Right cardiac atrium (tissue), 5 donors: ENCODE measurements around the gene GUK1. TPM values are rescaled to one million over a fixed set of nuclear protein-coding genes. Genes with fewer than 3 reads are reported as not detected.

Source experiments
- ATAC-seq, 2 donors: fragments of 200-7000 bp; cut with Tn5 transposase; one replicate each; pipeline versions ENCODE4 v1.8.0 to v1.9.1; 2020; ENCODE audit warnings: moderate library complexity in 2 of 2, mild to moderate bottlenecking in 1 of 2
- DNase-seq, 3 donors: peaks; one replicate each; pipeline ENCODE4 v3.0.0-alpha.2; 2020
- H3K27ac ChIP-seq: one replicate; pipeline ENCODE4 v1.5.1; 2013; ENCODE audit warnings: mild to moderate bottlenecking, low read length, control low read depth, moderate library complexity
- H3K27me3 ChIP-seq: one replicate; pipeline ENCODE4 v1.6.1; 2013; ENCODE audit not compliant: control insufficient read depth, insufficient read depth
- H3K4me1 ChIP-seq: one replicate; pipeline ENCODE4 v1.6.1; 2013; ENCODE audit warnings: low read length; ENCODE audit not compliant: control insufficient read depth, insufficient read depth
- H3K4me3 ChIP-seq: one replicate; pipeline ENCODE4 v1.5.1; 2013; ENCODE audit warnings: low read length, control low read depth
- H3K9me3 ChIP-seq: one replicate; pipeline ENCODE4 v1.6.1; 2013; ENCODE audit warnings: low read length; ENCODE audit not compliant: control insufficient read depth
- WGBS: extraction: QIAGEN DNeasy Blood & Tissue Kit; methylation state at CpG from one replicate; pipeline ENCODE4 v1.1.7; 2013; 5-methylcytosine and 5-hydroxymethylcytosine counted together
- intact Hi-C, 4 donors: fragments of 100-400 bp; cut with DNase I; formaldehyde crosslinking; loops; one replicate each; pipeline versions ENCODE4 v1.11.0 to v1.14.0; 2022 to 2023
- polyA plus RNA-seq: library from polyadenylated mRNA; stranded (reverse); fragments of 200-250 nt; gene quantifications from one replicate; pipeline ENCODE4 v1.2.3, GENCODE V29; 2013
- total RNA-seq, 4 donors: library from RNA; stranded (reverse); fragmentation: NEBNext Ultra II Directional; extraction: Animal tissue kit (Norgen Biotek cat#: 25700); gene quantifications; one replicate each; pipeline ENCODE4 v1.2.1, GENCODE V29; 2021
- donor health status: healthy with polysubstance abuse.
- donor health status: DM: no; HTN: yes; CAD: no.
- donor health status: DM: no; HTN: no; CAD: no.
- donor health status: DM: no; HTN: yes; CAD: no; lungs with severe emphysema.
- donor health status: DM: yes; HTN: yes; CAD: no.

The GUK1 gene
- total and polyA plus RNA-seq, 5 donors, result 151 to 315 (median 182) TPM

DNA sequence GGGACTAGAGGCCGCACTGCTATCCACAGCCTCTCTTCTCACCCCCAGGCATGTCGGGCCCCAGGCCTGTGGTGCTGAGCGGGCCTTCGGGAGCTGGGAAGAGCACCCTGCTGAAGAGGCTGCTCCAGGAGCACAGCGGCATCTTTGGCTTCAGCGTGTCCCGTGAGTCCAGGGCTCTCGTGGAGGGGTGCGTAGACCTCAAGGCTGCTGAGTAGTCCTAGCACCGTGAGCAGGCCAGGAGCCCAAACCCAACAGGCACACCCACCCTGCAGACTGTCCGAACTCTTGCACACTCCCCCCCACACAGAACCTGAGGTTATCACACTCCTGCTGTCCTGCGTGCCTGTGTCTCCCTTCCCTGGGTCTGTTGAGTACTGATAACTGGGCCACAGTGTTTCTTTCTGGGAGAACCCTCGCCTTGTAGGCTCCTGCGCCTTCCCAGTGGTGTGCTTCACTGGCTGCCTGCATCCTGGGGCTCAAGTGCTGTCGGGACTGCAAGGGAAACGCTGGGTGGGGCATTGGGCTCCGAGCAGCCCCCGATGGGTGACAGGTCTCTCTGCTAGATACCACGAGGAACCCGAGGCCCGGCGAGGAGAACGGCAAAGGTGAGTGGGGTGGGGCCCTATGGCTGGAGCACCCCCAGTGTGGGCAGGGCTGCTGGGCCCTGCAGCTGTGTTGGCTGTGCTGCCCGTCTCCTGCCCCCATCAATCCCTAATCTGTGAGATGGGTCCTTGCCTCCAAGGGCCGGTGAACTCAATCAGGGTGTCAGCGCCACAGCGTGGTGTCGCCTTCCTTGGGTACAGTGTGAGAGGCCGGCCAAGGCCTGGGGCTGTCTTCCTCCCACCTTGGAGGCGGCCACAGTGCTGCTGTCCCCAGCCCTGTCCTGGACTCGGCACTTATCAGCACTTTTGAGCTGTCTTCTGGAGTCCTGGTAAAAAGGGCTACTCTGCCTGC is 5.7 kb downstream of the GUK1 start:
- Histone ChIP-seq H3K4me1 (peaks cover 25% of the 10 kb centered on the region), H3K4me3 (no peak overlapping the region), H3K27ac (no peak overlapping the region), H3K9me3 (no peaks in the 10 kb centered on the region), H3K27me3 (no peaks in the 10 kb centered on the region)
- 87% methylated on average over 31 of the region's 31 CpGs for WGBS
- intact Hi-C loops, result no loop called here
- ATAC-seq, result no peak
- DNase-seq, result peak in 1 of 3 donors; percentile 55

DNA sequence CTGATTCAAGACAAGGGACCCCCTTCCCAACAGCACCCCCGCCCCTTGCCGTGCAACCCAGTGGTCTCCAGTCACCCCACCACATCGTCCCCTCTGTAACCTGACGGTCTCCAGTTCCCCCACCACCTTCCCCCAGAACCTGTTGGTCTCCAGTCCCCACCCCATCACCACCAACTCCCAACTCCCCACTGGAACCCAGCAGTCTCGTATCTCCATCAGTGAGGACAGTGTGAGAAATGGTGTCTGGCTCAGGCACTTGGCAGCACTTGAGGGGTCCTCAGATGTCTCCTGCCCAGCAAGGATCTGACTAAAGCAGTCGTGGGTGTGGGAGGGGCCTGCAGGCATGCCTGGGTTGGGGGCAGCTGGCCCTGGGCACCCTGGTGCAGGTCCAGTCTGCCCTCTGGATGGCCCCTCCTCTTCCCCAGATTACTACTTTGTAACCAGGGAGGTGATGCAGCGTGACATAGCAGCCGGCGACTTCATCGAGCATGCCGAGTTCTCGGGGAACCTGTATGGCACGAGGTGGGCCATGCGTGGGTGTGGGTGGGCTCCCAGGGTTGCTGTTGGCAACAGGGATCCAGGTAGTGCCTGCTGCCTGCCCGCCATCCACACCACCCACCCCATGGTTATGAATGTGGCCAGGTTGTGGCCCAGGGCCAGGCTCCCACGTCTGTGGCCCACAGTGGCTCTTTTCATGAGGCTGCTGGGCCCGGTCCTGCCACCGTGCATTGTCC is 6.5 kb downstream of the GUK1 start:
- no peak overlapping the region for H3K27ac ChIP-seq
- peak in 1 of 3 donors; percentile 55 for DNase-seq
- 90% methylated on average over 18 of the region's 18 CpGs for WGBS
- no peaks in the 10 kb centered on the region for H3K9me3 ChIP-seq
- intact Hi-C loops, result no loop called here
- peaks cover 27% of the 10 kb centered on the region for H3K4me1 ChIP-seq
- ATAC-seq, result no peak
- H3K27me3 ChIP-seq, result no peaks in the 10 kb centered on the region
- no peak overlapping the region for H3K4me3 ChIP-seq

DNA sequence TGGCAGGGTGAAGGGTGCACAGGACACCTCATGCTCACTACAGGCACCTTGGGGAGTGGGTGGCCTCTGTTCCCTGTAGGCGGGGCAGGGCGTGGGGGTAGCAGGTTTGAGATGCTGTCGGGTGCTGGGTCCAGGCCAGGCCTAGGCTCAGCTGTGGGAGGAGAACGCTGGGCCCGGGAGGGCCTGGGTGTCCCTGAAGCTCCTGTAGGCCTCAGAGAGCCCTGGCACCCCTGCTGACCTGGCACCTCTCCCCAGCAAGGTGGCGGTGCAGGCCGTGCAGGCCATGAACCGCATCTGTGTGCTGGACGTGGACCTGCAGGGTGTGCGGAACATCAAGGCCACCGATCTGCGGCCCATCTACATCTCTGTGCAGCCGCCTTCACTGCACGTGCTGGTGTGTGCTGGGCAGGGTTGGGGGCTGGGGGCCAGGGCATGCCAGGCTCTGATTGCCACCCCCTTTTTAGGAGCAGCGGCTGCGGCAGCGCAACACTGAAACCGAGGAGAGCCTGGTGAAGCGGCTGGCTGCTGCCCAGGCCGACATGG is 7.1 kb downstream of the GUK1 start:
- Histone ChIP-seq H3K9me3 (no peaks in the 10 kb centered on the region), H3K27ac (no peak overlapping the region), H3K4me3 (no peak overlapping the region), H3K4me1 (peaks cover 21% of the 10 kb centered on the region), H3K27me3 (no peaks in the 10 kb centered on the region)
- 93% methylated on average over 20 of the region's 20 CpGs for WGBS
- no peak for ATAC-seq
- intact Hi-C loops, result no loop called here
- DNase-seq, result peak in 1 of 3 donors; percentile 61

DNA sequence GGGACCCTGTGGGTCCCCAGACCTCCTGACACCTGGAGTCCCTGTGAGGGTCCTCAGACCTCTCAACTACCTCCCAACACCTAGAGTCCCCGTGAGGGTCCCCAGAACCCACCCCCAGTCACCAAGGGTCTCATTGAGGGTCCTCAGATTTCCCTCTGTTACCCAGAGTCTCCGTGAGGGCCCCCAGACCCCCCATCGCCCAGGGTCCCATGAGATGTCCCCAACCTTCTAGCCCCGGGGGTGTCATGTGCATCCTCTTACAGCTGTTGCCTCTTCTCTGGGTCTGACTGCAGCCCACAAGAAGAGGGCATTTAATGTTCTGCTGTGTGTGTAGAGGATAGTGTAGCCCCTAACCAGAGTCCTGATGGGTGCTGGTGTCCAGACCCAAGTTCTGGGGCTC is 7.7 kb downstream of the GUK1 start:
- no peak for ATAC-seq
- DNase-seq, result no peak
- Histone ChIP-seq H3K4me3 (no peak overlapping the region), H3K9me3 (no peaks in the 10 kb centered on the region), H3K4me1 (peaks cover 18% of the 10 kb centered on the region), H3K27me3 (no peaks in the 10 kb centered on the region), H3K27ac (no peak overlapping the region)
- intact Hi-C loops, result no loop called here
- 83% methylated on average over 4 of the region's 4 CpGs for WGBS

DNA sequence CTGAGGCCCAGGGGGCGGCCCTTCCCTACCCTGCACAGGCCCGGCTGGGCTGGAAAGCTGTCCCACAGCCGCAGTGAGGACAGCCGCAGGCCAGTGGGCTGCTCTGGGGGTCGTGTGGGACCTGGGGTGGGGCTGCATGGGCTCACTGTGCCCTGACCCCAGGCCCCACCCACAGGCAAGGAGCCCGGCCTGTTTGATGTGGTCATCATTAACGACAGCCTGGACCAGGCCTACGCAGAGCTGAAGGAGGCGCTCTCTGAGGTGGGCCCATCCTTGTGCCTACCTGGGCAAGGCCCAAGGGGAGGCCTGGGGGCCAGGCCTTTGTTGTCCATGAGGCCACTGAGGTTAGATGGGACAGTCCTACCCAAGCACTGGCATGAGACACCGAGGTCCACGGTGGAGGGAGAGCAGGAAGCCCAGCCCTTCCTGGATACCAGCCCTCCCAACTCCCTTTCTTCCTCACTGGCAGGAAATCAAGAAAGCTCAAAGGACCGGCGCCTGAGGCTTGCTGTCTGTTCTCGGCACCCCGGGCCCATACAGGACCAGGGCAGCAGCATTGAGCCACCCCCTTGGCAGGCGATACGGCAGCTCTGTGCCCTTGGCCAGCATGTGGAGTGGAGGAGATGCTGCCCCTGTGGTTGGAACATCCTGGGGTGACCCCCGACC is 8.2 kb downstream of the GUK1 start:
- Histone ChIP-seq H3K27me3 (no peaks in the 10 kb centered on the region), H3K4me1 (peaks cover 15% of the 10 kb centered on the region), H3K9me3 (no peaks in the 10 kb centered on the region), H3K4me3 (no peak overlapping the region), H3K27ac (peak overlapping the region; percentile 26)
- WGBS, result 49% methylated on average over 18 of the region's 18 CpGs
- DNase-seq, result peak; percentile 57 to 78 (median 69)
- peak; percentile 6 to 33 for ATAC-seq
- intact Hi-C loops, result no loop called here

DNA sequence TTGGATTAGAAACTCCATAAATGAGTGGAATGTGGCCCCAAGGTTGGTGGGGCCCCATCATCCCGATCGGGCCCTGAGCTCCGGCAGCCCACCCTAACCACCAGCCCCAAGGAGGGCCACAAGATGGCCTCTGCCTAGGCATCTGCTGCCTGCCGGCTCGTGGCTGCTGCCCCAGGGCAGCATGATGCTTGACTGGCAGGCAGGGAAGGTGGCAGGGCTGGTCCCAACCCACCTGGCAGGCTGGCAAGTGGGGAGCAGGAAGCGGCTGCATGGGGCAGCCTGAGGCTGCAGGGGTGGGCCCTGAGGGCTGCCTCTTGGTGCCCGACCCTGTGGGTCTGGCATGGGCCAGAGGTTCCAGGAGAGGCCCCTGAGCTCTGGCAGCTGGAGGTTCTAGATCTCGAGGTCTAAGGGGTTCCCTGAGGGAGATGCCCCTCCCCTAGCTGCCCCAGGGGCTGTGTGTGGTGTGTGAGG is 8.9 kb downstream of the GUK1 start:
- Histone ChIP-seq H3K9me3 (no peaks in the 10 kb centered on the region), H3K27me3 (no peaks in the 10 kb centered on the region), H3K4me1 (peaks cover 15% of the 10 kb centered on the region), H3K4me3 (no peak overlapping the region), H3K27ac (peak overlapping the region; percentile 47)
- 65% methylated on average over 8 of the region's 8 CpGs for WGBS
- DNase-seq, result peak in 1 of 3 donors; percentile 63
- intact Hi-C loops, result no loop called here
- ATAC-seq, result no peak

DNA sequence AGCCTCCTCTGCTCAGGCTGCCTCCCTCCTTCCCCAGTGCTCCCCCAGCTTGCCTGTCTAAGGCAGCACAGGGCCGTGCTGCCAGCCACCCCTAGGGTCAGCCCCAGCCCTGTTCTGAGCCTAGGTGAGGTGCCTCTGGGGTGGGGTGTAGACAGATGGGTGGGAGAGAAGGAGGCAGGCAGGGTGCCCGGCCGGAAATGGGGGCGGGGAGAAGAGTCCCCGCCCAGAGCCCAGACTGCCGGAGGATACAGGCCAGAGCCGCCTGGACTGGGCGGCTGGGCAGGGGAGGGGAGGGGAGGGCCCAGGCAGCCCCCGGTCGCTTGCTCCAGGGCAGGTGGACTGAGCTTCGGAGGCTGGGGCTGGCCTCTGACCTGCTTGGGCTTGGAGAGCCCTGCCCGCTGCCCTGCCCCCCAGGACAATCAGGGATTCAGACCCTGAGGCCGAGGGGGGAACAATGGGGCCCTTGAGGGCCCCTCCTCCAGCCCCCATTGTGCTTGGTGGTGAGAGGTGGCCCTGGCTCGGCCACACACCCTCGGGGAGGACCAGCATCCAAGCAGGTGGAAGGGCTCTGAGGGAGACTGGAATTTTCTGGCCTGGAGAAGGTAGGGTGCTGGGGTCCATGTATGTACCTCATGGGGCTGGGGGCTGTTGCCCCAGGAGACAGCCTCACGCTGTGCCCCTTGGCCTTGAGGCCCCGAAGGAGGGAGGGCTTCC is 9.5 kb downstream of the GUK1 start, which contains the start of gene GJC2:
Gene GJC2, plus strand, starts transcription at position 525 of the 714 bp plus-strand sequence. CDS start 7,829 bp downstream, outside the sequence.
- intact Hi-C loops, result no loop called here
- H3K4me1 ChIP-seq, result peaks cover 15% of the 10 kb centered on the region
- no peaks in the 10 kb centered on the region for H3K27me3 ChIP-seq
- H3K27ac ChIP-seq, result peak within 1 kb of the TSS; percentile 62
- no peaks in the 10 kb centered on the region for H3K9me3 ChIP-seq
- DNase-seq (peak; percentile 70 to 88 (median 87)), ATAC-seq (peak; percentile 55 to 71)
- H3K4me3 ChIP-seq, result no peak within 1 kb of the TSS
- 29% methylated on average over 17 of the region's 17 CpGs for WGBS

DNA sequence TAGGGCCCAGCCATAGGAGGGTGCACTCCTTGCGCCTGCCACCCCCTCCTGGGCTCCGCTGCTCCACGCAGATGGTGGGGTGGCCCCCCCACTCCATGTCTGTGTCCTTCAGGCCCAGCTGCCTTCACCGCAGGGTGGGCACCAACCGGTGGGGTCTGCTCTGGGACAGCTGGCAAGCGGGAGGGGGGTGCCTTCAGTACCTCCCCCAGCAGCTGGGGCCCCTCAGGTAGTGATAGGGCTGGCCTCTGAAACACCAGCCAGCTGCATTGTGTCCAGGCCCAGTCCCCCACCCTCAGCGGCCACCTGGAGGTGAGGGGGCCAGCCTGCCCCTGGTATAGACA is 10.0 kb downstream of the GUK1 start:
- Histone ChIP-seq H3K4me3 (no peak overlapping the region), H3K27ac (peak overlapping the region; percentile 62), H3K4me1 (peaks cover 15% of the 10 kb centered on the region), H3K9me3 (no peaks in the 10 kb centered on the region), H3K27me3 (no peaks in the 10 kb centered on the region)
- intact Hi-C loops, result no loop called here
- ATAC-seq, result peak; percentile 0 to 5
- WGBS, result 62% methylated on average over 7 of the region's 7 CpGs
- DNase-seq, result peak in 1 of 3 donors; percentile 70

DNA sequence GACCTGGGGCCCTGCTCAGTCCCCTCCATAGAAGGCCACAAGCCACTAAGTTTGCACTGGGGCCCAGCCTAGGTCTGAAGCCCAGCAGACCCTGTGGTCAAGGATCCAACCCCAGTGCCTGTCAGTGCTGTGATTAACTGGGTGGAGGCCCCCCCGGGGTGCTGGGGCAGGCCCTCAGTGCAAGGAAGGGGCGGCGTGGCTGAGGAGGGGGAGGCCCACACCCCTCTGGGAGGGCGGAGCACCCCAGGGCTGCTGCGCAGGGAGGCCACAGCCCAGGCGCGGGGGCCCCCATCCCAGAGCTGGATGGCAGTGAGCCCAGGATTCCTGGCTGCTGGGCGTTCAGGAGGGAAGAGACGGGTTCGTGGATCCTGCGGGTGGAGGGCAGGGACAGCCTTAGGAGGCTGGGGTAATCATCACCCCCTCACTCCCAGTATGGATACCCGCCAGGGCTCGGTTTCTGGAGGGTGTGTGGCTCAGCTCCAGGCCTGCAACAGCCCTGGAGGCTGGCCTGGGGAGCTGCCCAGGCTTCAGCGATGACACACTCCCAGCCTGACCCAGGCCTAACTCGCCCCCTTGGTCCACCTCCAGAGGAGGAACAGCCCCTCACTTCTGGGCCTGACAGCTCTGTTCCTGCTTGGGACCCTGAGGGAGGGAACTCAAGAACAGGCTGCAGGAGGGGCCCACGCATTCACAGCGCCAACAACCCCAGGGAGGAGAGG is 10.5 kb downstream of the GUK1 start:
- ATAC-seq, result peak; percentile 63 to 68
- Histone ChIP-seq H3K27ac (peak overlapping the region; percentile 62), H3K4me3 (no peak overlapping the region), H3K9me3 (no peaks in the 10 kb centered on the region), H3K27me3 (no peaks in the 10 kb centered on the region), H3K4me1 (peaks cover 15% of the 10 kb centered on the region)
- WGBS, result 20% methylated on average over 17 of the region's 17 CpGs
- intact Hi-C loops, result no loop called here
- peak; percentile 84 to 92 (median 92) for DNase-seq
